Cardiac septum (tissue), 1 donor: ENCODE data around the gene CERK. TPM values are rescaled to one million over a fixed set of nuclear protein-coding genes. Genes with fewer than 3 reads are reported as not detected.
"Not testable (repeated sequence)": the region's sequence is repeated elsewhere in the genome, so short reads cannot be mapped to it uniquely, and the experiment has no call there.

ENCODE experiments used
- DNase-seq: peaks from one replicate; pipeline ENCODE4 v3.0.0-alpha.2; 2020; ENCODE audit warnings: low spot score
- intact Hi-C: fragments of 100-400 bp; cut with DNase I; formaldehyde crosslinking; loops from one replicate; pipeline ENCODE4 v1.14.0; 2022
- total RNA-seq: library from RNA; stranded (reverse); fragmentation: NEBNext Ultra II Directional; extraction: Animal tissue kit (Norgen Biotek cat#: 25700); gene quantifications from one replicate; pipeline ENCODE4 v1.2.1, GENCODE V29; 2021
- donor health status: DM: no; HTN: no; CAD: no.

Gene CERK
- total RNA-seq, 1 donor from 2014 or later, result 60.0 TPM

GRCh38 chr22:46641811-46642266 is 96.2 kb downstream of the CERK start:
- no peak for DNase-seq
- intact Hi-C loops, result no loop called here

GRCh38 chr22:46640293-46641055 is 97.6 kb downstream of the CERK start:
- no peak for DNase-seq
- intact Hi-C loops, result no loop called here

- DNase-seq, result no peak
- intact Hi-C loops, result no loop called here
These were observed 98.2 kb downstream of the CERK start for GRCh38 chr22:46639843-46640242.

- DNase-seq, result no peak
- intact Hi-C loops, result no loop called here
These were observed 99.2 kb downstream of the CERK start for GRCh38 chr22:46638601-46639431.

GRCh38 chr22:46637711-46638600 is 100.1 kb downstream of the CERK start:
- DNase-seq, result no peak
- intact Hi-C loops, result no loop called here

GRCh38 chr22:46636221-46637002 is 101.6 kb downstream of the CERK start:
- intact Hi-C loops, result no loop called here
- no peak for DNase-seq

- intact Hi-C loops, result no loop called here
- no peak for DNase-seq
These were observed 102.3 kb downstream of the CERK start for GRCh38 chr22:46635756-46636155.

- DNase-seq, intact Hi-C loops: not testable (repeated sequence)
These were observed 102.9 kb downstream of the CERK start for GRCh38 chr22:46634973-46635685.

Other genes with a start within 250 kb of the CERK start
- 13.3 TPM for gene CELSR1, start 200.6 kb downstream of the CERK start, total RNA-seq
- gene GRAMD4, start 117.9 kb downstream of the CERK start, total RNA-seq, result 64.8 TPM
- gene TBC1D22A, start 24.4 kb upstream of the CERK start, total RNA-seq, result 20.1 TPM